GM10266 (cell line): ENCODE measurements around the gene CCDC6.

Experiments
- DNase-seq: peaks from one replicate; pipeline ENCODE4 v3.0.0; 2012; ENCODE audit errors: extremely low spot score
- CTCF ChIP-seq: IDR thresholded peaks from 2 replicates; pipeline ENCODE4 v1.5.1; 2012; ENCODE audit warnings: mild to moderate bottlenecking, low read depth; ENCODE audit not compliant: control insufficient read depth, insufficient read depth; ENCODE audit errors: missing control alignments

CCDC6 gene

GRCh38 chr10:59907537-59907917 lies 1.2 kb upstream of the CCDC6 start:
- no peak for DNase-seq
- TF ChIP-seq CTCF, result no peak

- no peak for TF ChIP-seq CTCF
Measured at GRCh38 chr10:59905731-59906416, 482 bp downstream of the CCDC6 start.

GRCh38 chr10:59905066-59905730 lies 1.2 kb downstream of the CCDC6 start:
- no peak for TF ChIP-seq CTCF
- peak; percentile 81 for DNase-seq

More at GRCh38 chr10:59905731-59906416, 482 bp downstream of the CCDC6 start:
- DNase-seq, result no peak

GRCh38 chr10:59904426-59905065 lies 1.8 kb downstream of the CCDC6 start:
- no peak for TF ChIP-seq CTCF
- no peak for DNase-seq

- DNase-seq, result no peak
- TF ChIP-seq CTCF, result no peak
Measured at GRCh38 chr10:59903871-59904270, 2.5 kb downstream of the CCDC6 start.

- no peak for TF ChIP-seq CTCF
- DNase-seq, result no peak
Measured at GRCh38 chr10:59902016-59902415, 4.3 kb downstream of the CCDC6 start.

- no peak for DNase-seq
- TF ChIP-seq CTCF, result no peak
Measured at GRCh38 chr10:59901470-59901869, 4.9 kb downstream of the CCDC6 start.
